ENCODE data around the gene DCTN2.

Gene DCTN2

DNA sequence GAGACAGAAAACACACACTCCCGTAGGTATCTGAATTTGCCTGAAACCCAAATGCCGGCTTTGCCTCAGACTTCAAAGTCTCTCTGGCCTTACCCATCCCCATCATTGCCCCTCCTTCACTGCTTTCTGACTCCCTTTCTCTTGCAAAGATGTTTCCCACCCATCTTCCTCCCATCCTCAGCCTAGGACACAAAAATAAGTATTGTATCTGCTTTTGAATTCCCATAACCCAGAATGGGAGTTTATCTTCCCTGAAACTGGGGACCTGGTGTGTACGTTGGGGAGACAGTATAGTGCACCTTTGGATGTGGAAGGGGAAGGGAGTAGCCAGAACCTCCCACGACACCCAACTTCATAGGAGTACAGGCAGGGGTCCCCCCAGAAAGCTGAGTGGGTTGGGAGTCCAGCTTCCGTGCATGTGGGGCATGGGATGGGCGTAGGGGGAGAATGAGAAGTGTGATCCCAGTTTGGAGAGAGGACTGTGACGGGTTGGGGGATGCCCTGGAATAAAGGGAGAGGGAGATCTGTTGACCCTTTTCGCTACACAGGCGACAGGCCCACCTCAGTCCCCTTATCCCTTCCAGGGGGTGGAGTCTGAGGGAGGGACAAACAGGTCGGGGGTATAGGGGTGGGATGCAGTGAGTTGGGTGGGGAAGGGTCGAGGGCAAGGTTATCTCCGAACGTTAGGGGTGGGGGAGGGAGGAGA, 2.4 kb upstream of the DCTN2 start:
- DNase-seq = no peak

DNA sequence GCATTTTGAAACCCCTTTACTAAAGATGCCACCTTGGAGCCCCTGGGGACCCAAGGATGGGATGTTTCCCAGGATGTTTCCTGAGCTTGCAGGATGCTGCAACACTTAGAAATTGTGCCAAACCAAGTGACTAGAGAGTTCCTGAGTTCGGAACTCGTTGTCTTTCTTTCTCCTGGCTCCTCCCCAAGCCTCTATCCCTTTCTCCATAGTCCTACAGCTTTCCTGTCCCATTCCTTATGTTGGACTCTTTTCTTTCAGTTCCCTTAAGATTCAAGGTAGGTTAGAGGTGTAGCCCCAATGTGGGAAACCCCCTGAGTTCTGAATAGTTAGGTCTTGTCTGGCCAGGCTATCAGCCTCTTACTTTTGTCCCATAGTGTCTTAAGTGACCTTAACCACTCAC, 1.5 kb upstream of the DCTN2 start:
- no peak for DNase-seq

DNA sequence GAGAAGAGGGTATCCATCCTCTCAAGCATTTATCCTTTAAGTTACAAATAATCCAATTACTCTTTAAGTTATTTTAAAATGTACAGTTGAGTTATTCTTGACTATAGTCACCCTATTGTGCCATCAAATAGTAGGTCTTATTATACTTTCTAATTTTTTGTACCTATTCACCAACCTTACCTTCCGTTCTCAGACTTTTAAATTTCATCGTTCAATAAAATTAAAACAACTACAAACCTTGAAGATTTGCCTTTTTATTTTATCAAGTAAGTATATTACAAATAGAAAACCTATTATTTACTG, 972 bp upstream of the DCTN2 start:
- DNase-seq = no peak

- DNase-seq = no peak
Measured at GRCh38 chr12:57547288-57548012, 458 bp upstream of the DCTN2 start.

- no peak for DNase-seq
Measured at GRCh38 chr12:57545809-57546437, 1.1 kb downstream of the DCTN2 start.

DNA sequence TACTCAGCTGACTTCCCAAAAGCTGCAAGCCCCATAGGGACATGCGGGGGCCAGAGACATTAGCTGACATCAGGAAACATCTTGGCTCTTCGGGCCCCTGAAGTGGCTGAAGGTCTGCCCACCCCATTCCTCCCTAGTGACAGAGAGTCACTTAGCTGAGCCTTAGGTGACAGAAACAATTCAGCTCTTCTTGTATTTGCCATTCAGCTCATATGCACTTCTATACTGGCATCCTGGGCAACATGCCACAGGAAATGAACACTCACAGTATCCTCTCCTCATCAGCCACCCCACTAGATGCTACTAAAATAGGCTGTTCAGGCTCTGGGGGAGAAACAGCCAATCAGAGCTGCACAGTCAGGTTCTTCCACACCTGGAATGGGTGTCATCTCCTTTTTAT, 3.4 kb downstream of the DCTN2 start:
- DNase-seq = no peak

- DNase-seq = no peak
Measured at GRCh38 chr12:57541717-57542116, 5.3 kb downstream of the DCTN2 start.

DNA sequence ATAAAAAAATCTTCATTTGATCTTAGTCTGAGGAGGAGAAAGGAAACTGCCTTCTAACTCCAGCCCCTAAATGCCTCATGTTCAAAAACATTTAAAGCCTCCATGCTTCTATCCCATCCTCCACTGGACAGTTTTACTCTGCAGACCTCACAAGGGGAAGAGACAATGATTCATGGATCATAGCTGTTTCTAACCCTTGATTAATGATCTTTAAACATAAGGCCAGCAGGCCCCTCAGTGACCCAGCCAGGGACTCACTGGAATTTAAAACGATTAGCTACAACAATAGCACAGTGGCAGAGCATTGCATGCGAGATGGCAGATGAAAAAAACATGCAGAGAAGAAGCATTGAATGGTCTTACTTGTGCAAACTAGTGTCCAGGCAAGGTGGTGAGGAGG, 6.0 kb downstream of the DCTN2 start:
- no peak for DNase-seq

GRCh38 chr12:57539134-57539768, 7.7 kb downstream of the DCTN2 start:
- no peak for DNase-seq

GRCh38 chr12:57536597-57536942, 10.4 kb downstream of the DCTN2 start:
- DNase-seq = no peak

DNA sequence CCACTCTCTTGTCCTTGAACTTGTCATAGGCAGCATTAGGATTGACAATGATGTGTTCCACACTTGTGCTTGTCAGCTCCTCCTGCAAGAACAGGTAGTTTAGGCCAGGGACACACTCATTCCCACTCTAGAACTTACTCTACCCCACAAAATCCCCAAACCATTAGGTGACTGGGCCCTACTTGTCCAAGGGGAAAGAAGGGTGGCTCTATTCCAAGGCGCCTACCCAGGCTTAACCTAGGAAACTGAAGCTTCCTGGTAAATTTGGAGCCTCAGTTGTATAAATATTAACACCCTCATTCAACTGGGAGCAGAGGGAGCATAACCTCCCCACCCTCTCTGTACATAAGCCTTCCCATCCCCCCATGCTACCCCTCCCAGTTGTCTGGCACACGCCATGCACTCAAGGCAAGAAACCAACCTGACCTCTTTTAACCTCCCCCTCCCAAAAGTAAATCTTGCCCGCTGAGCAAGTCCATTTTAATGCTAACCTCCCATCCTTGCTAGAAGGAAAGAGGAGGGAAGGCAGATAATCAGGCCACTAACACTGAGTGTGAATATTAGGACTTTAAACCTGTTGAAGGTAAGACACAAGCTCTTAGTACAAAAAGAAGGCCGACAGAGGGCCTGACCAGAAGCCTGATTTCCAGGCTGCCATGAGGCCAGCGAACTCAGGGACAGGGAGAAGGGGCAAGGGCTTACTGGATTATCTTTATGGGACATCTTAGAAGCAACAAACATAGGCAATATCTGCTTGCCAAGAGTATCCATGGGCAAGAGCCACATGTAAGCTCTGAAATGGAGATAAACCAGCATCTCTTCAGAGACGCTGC, 11.0 kb downstream of the DCTN2 start:
- DNase-seq = no peak

DNA sequence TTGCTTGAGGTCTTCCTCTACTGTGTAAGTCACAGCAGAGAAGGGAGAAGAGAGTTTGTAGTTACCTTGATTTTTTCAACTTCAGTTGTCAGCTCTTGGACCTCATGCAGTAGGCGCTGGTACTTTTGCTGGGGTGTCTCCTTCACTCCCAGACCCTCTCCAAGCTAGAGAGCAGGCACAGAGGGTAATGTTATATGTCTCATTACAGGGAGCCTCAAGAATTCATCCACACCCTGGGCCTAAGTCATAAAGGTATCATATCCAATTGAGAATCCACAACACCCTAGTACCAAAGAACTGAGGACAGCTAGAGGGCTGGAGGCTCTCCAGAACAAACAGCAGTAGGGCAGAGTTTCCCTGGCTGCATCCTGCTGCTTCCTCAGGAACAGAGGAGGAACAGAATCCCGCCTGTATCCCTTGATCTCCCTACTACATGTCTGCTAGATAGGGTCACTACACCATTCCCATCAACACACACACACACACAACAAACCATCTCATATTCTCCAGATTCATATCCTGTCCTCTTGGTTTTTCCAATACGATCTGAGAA, 11.9 kb downstream of the DCTN2 start:
- no peak for DNase-seq

DNA sequence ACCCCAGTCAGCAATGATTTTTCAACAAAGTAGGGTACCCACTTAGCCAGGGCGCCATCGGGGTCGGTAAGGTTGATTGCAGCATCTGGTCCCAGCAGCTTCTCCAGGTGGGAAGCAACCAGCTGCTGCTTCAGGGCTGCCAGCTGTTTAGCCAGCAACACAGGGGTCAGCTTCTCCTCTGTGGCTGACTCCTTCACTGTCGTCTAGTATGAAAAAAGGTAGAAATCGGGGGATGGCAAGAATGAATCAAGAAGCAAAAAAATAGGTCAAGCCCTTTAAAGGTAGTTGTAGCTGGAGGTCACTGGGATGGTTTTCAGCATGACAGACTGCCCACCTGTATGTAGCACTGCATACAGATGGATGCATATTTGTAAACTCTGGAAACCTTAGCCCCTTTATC, 12.7 kb downstream of the DCTN2 start:
- no peak for DNase-seq

DNA sequence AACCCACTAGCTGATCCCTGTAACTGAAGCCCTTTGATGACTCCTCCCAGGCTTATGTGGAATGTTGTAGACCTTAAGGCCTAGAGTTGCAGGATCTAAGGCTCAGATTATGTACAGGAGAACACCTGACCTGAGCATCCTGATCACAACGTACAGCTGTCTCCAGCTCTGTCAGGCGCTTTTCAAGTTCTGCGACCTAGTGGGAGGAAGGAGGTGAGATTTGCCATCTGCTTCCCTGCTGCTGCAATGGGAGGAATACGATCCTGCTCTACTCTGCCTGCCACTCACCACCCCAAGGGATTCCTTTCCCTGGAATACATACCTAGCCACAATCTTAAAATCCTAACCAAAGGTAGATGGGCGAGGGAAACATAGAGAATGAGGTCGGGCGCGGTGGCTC, 13.9 kb downstream of the DCTN2 start:
- no peak for DNase-seq

- no peak for DNase-seq
Measured at GRCh38 chr12:57531836-57532235, 15.2 kb downstream of the DCTN2 start.

- no peak for DNase-seq
Measured at GRCh38 chr12:57530396-57531142, 16.4 kb downstream of the DCTN2 start.

DNA sequence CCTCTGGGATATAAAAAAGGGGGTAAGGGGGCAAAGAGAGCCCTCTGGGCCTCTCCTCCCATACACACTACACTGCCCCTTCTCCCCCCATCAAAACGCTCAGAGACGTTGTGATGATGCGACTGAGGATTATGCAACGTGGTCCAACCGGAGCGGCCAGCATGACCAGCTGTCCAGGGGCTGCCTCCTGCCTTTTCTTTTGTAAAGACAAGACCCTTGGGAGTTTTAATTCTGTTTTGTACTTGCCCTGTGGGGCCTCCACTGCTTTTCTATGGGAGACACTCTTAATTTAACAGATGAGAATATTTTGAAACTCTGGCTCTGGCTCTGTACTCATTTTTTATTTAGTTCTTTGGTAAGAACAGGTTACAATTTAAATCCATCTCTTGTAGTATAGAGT, 17.2 kb downstream of the DCTN2 start:
- no peak for DNase-seq

- no peak for DNase-seq
Measured at GRCh38 chr12:57528831-57529555, 18.0 kb downstream of the DCTN2 start.

DNA sequence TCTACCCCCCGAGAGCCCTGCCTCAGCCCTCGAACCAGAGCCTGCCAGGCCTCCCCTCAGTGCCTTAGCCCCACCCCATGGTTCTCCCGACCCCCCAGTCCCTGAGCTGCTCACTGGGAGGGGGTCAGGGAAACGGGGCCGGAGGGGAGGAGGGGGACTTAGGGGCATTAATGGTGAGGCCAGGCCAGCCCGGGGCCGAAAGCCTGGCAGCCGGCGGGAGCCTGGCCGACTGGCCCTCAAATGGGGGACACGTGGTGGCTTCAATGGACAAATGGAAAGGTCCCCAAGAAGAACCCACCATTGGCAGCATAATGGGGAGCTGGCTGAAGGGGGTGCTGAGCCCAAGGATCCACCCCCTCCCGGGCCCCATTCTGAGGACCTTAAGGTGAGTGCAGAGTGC, 18.8 kb downstream of the DCTN2 start:
- DNase-seq = no peak

DNA sequence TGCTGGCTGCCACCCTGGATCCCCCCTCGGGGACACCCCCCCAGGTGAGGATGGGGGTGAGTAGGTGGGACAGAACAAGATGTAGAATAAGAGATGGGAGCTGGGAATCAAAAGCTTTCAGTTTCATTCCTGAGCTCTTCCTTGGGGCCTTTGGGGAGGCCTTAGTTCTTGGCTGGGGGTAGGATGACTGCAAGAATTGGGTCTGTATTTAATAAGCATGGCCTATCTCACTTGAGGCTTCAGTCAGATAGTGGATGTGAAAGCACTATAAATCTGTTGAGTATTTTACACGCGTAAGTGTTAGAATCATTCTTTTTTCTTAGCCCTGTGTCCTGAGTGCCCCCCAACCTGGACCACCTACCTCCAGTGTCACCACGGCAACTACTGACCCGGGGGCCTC, 19.8 kb downstream of the DCTN2 start:
- no peak for DNase-seq

- no peak for DNase-seq
Measured at GRCh38 chr12:57526477-57527126, 20.4 kb downstream of the DCTN2 start.

Measured in T1000 (cell line).